NCI-H2171 treated with DMSO at 0.1 percent for 48 hours (cell line): ENCODE measurements around the gene WTIP.
"Not testable (repeated sequence)": the region's sequence is repeated elsewhere in the genome, so short reads cannot be mapped to it uniquely, and the experiment has no call there.

ENCODE experiments used
- DNase-seq: peaks from one replicate; lab custom pipeline; 2025; lab: John Stamatoyannopoulos, UW

The WTIP gene

GRCh38 chr19:34480971-34481841 is at the start of gene WTIP:
Gene WTIP (plus strand): TSS chr19:34481758. CDS start chr19:34481975, 217 bp downstream.
- DNase-seq, result peak; percentile 22

GRCh38 chr19:34432797-34433196 is 48.8 kb upstream of the WTIP start:
- DNase-seq, result no peak

- no peak for DNase-seq
Measured at GRCh38 chr19:34436716-34437115, 44.8 kb upstream of the WTIP start.

GRCh38 chr19:34448191-34448590 is 33.4 kb upstream of the WTIP start:
- no peak for DNase-seq

- no peak for DNase-seq
Measured at GRCh38 chr19:34452723-34453122, 28.8 kb upstream of the WTIP start.

GRCh38 chr19:34454091-34454490 is 27.5 kb upstream of the WTIP start:
- no peak for DNase-seq

GRCh38 chr19:34454685-34455084 is 26.9 kb upstream of the WTIP start:
- no peak for DNase-seq

- not testable (repeated sequence) for DNase-seq
Measured at GRCh38 chr19:34455783-34456480, 25.6 kb upstream of the WTIP start.

GRCh38 chr19:34457446-34457845 is 24.1 kb upstream of the WTIP start:
- no peak for DNase-seq

- no peak for DNase-seq
Measured at GRCh38 chr19:34458677-34459076, 22.9 kb upstream of the WTIP start.

GRCh38 chr19:34459614-34460013 is 21.9 kb upstream of the WTIP start:
- no peak for DNase-seq

- no peak for DNase-seq
Measured at GRCh38 chr19:34461375-34462100, 20.0 kb upstream of the WTIP start.

- DNase-seq, result not testable (repeated sequence)
Measured at GRCh38 chr19:34464785-34465184, 16.8 kb upstream of the WTIP start.

- no peak for DNase-seq
Measured at GRCh38 chr19:34468409-34468808, 13.1 kb upstream of the WTIP start.

- not testable (repeated sequence) for DNase-seq
Measured at GRCh38 chr19:34469026-34469425, 12.5 kb upstream of the WTIP start.

GRCh38 chr19:34471906-34472700 is 9.5 kb upstream of the WTIP start:
- no peak for DNase-seq

- DNase-seq, result no peak
Measured at GRCh38 chr19:34474233-34474989, 7.1 kb upstream of the WTIP start.

GRCh38 chr19:34475026-34475974 is 6.3 kb upstream of the WTIP start:
- DNase-seq, result no peak

- DNase-seq, result no peak
Measured at GRCh38 chr19:34475975-34476594, 5.5 kb upstream of the WTIP start.
